ENCODE measurements around the gene BTBD9. TPM values are rescaled to one million over a fixed set of nuclear protein-coding genes. Genes with fewer than 3 reads are reported as not detected.

The BTBD9 gene
- total RNA-seq, 2 donors from 2014 or later, result 14.2 to 18.2 TPM

DNA sequence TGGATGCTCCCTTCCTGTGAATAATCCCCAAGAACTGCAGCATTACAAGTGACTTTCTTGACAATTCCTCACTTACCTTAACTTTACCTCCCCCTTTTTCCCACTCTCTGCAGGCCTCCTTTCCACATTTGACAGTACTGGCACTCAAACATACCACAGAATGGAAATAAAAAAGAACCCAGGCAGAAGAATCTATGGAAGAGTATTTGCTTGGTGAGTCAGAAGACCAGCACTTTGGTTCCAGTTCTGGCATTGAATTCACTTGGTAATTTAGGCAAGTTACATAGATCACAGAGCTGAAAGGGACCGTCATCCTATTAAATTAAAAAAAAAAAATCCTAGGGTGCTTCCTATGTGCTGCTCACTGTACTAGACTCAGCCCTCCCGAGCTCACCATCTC is 55.0 kb downstream of the BTBD9 start:
- DNase-seq (ENCODE audit: low spot score), result no peak
- Histone ChIP-seq H3K9me3 (no peaks in the 10 kb centered on the region), H3K27ac (no peak overlapping the region), H3K4me3 (no peak overlapping the region), H3K27me3 (no peaks in the 10 kb centered on the region), H3K36me3 (peaks cover 4% of the 10 kb centered on the region), H3K4me1 (no peaks in the 10 kb centered on the region)
- TF ChIP-seq CTCF (IDR thresholded peaks at IDR 0.05), result no peak

DNA sequence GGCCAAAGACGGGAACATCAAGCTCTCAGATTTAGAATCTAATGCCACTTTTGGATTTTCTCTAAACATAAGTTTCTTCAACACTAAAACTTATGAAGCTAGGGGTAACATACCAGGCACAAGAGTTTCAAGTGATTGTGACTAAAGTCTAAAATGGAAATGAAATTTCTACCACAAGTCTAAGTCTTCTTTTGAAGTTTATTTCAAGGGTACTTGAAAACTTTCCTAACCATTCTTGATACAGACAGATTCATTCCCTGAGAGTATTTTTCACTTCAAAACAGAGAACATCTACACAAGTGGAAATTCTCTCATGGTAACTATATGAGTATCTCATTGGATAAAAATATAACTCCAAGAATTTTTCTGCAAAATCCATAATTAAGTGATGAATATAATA is 56.2 kb downstream of the BTBD9 start:
- Histone ChIP-seq H3K27ac (no peak overlapping the region), H3K4me1 (no peaks in the 10 kb centered on the region), H3K4me3 (no peak overlapping the region), H3K9me3 (no peaks in the 10 kb centered on the region), H3K27me3 (no peaks in the 10 kb centered on the region), H3K36me3 (peaks cover 4% of the 10 kb centered on the region)
- no peak for TF ChIP-seq CTCF (IDR thresholded peaks at IDR 0.05)
- no peak for DNase-seq (ENCODE audit: low spot score)

- no peak for TF ChIP-seq CTCF (IDR thresholded peaks at IDR 0.05)
- no peaks in the 10 kb centered on the region for H3K36me3 ChIP-seq
- DNase-seq (ENCODE audit: low spot score), result no peak
- no peak overlapping the region for H3K4me3 ChIP-seq
- no peak overlapping the region for H3K27ac ChIP-seq
- H3K4me1 ChIP-seq, result no peaks in the 10 kb centered on the region
- no peaks in the 10 kb centered on the region for H3K9me3 ChIP-seq
- H3K27me3 ChIP-seq, result no peaks in the 10 kb centered on the region
Measured at GRCh38 chr6:38580030-38580429, 59.7 kb downstream of the BTBD9 start.

DNA sequence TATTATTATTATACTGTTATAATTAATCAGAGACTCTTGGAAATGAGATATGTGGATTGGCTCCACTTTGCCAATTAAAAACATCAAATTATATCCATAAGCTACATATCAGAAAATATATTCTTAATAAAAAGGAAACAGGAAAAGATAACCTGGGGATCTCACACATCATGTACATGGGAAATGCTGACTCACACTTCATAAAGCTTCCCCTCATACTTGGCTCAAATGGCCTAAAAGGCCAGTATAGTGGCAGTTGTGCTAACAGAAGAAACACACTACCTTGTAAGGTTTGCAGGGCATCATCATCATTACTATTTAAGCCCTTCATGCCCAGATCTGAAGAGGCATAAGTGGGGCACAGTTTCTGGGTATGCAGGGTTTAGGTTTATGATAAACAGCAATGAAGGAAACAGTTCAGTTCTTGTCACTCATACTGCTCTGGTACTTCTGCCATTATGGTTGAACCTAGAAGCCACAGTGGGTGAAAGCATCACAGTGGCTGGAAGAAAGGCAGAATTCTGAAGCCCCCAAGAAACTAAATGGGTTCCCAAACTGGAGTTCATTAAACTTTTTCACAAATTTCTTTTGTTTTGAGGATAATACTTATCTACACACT is 60.6 kb downstream of the BTBD9 start:
- H3K36me3 ChIP-seq, result no peaks in the 10 kb centered on the region
- DNase-seq (ENCODE audit: low spot score), result no peak
- no peaks in the 10 kb centered on the region for H3K27me3 ChIP-seq
- H3K9me3 ChIP-seq, result no peaks in the 10 kb centered on the region
- H3K27ac ChIP-seq, result no peak overlapping the region
- TF ChIP-seq CTCF (IDR thresholded peaks at IDR 0.05), result no peak
- no peaks in the 10 kb centered on the region for H3K4me1 ChIP-seq
- no peak overlapping the region for H3K4me3 ChIP-seq

DNA sequence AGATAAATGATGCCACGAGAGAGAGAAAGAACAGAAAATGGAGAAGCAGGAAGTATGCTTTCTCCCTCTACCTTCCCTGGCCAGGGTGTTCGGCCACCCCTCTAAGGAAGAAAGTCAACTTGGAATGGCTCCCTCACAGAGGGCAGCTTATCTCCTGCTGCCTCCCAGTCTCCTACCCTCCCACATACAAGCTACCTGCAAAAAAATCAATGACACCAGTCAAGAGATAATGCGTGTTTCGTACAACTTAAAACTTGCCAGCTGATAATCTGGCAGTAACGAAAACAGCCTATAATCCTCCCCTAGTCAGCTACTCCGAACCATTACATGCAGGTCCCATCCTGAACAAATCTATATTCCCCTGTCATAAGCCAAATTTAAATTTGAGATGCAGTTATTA is 61.7 kb downstream of the BTBD9 start:
- Histone ChIP-seq H3K9me3 (no peaks in the 10 kb centered on the region), H3K27ac (no peak overlapping the region), H3K4me1 (no peaks in the 10 kb centered on the region), H3K4me3 (no peak overlapping the region), H3K36me3 (no peaks in the 10 kb centered on the region), H3K27me3 (no peaks in the 10 kb centered on the region)
- DNase-seq (ENCODE audit: low spot score), result no peak
- no peak for TF ChIP-seq CTCF (IDR thresholded peaks at IDR 0.05)

DNA sequence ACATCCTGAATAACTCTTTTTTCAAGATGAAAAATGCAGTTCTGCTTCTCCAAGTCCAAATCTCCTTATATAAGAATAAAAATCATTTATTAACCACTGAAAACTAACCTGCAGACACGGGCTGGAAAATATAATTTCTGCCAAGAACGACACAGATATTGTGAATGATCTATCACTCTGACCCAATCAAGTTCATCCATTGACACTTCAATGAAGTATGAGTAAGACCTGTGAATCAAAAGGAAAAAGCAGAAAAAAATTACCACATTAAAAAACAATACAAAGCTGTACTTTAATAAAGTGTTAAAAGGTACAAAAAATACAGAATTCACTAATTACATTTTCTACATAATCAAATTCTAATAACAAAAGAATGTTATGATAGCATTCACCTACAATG is 62.2 kb downstream of the BTBD9 start:
- H3K36me3 ChIP-seq, result no peaks in the 10 kb centered on the region
- H3K9me3 ChIP-seq, result no peaks in the 10 kb centered on the region

More for the DNA sequence above, 62.2 kb downstream of the BTBD9 start:
- Histone ChIP-seq H3K4me1 (no peaks in the 10 kb centered on the region), H3K27me3 (no peaks in the 10 kb centered on the region), H3K27ac (no peak overlapping the region), H3K4me3 (no peak overlapping the region)
- no peak for TF ChIP-seq CTCF (IDR thresholded peaks at IDR 0.05)
- DNase-seq (ENCODE audit: low spot score), result no peak

All from right atrium auricular region (tissue), 2 donors.